ENCODE results near the gene XYLT1. TPM values are rescaled to one million over a fixed set of nuclear protein-coding genes. Genes with fewer than 3 reads are reported as not detected.

Gene XYLT1
- total and polyA plus RNA-seq, 2 of the 4 experiments (the other 2 are of a cell fraction) = 9.0 to 12.7 TPM

DNA sequence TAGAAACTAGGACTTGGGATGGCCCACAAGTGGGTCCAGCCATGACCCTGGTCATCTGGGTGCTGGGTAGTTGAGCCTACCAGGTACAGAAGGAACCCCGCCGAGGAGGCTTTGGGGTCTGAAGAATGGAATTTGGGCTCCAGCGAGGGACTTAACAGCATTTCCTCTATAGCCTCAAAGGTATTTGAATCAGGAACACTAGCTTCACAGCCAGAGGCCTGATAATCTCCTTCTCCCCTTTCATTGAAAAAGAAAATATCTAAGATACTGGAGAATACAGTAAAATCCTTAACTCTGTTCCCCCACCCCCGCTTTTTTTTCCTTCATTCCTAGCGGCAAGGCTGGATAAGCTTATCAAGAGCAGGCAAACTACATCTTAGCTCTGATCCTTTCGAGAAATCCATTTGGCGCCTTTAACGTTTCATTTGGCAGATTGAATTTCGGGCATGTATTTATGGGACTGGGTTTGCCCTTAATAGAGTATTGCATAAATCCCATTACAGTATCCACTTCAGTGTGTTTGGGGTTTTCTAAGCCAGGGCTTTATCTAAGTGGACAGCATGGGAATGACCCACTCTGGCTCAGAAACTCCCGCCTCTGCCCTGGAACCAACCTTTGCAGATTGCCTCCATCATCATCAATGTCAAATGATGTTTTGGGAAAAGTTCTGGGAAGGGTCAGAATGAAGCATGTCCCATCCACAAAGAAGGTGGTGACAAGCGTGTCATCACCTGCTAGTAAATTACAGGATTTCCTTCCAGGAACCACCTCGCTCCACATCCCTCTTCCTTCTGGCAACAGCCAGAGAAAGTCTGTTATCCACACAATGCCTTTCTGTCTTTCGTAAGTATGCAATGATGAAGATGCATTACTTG lies 36.9 kb downstream of the XYLT1 start (continued):
- TF ChIP-seq, protein P1, sequence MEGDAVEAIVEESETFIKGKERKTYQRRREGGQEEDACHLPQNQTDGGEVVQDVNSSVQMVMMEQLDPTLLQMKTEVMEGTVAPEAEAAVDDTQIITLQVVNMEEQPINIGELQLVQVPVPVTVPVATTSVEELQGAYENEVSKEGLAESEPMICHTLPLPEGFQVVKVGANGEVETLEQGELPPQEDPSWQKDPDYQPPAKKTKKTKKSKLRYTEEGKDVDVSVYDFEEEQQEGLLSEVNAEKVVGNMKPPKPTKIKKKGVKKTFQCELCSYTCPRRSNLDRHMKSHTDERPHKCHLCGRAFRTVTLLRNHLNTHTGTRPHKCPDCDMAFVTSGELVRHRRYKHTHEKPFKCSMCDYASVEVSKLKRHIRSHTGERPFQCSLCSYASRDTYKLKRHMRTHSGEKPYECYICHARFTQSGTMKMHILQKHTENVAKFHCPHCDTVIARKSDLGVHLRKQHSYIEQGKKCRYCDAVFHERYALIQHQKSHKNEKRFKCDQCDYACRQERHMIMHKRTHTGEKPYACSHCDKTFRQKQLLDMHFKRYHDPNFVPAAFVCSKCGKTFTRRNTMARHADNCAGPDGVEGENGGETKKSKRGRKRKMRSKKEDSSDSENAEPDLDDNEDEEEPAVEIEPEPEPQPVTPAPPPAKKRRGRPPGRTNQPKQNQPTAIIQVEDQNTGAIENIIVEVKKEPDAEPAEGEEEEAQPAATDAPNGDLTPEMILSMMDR (conservative IDR thresholded peaks at IDR 0.05; ENCODE audit: low read depth, low read length) = no peak
- TF ChIP-seq CEBPB (IDR thresholded peaks at IDR 0.05; ENCODE audit: low read depth, low read length) = no peak
